GM21360 (cell line): Measurements from ENCODE around the gene SLC66A2.
"Not testable (repeated sequence)": the region's sequence is repeated elsewhere in the genome, so short reads cannot be mapped to it uniquely, and the experiment has no call there.

Experiments
- ATAC-seq: cut with Tn5 transposase; IDR thresholded peaks from one replicate; pipeline ENCODE4 v1.9.1; 2021; ENCODE audit warnings: mild to moderate bottlenecking, moderate library complexity; ENCODE audit not compliant: unreplicated experiment

The SLC66A2 gene

DNA sequence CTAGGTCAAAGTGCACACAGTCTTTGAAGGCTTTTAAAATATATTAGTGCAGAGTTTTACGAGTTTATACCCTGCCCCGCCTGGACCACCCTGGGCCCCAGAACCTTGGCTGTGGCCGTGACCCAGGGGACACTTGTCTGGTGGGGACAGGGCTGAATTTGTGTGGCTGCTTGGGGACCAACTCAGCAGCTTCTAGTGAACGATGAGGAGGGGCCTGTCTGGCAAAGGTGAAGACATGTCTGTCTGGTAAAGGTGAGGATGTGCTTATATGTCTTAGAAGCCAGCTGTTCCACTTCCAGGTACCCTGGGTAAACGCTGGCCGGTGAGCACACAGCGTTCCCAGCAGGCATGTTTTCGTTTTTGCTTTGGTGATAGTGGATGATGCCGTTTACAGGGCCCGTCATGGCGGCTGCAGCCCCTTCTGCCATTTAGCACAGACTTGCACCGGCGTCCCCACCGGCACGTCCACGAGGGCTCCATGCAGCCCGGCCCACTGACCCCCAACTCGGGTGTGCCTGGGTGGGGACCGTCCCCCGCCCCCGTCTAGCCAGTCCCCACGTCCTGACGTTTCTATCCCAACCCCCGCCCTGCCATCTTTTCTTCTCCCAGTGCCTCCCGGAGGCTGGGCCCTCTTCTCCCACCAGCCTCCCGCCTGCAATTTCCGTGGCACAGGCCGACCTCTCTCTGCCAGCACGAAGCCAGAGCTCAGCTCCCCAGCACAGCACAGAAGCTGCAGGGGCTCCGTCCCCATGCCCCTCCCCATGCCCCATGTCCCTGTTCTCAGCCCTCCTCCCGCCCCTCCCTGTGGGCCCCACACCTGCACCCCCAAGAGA, 67.8 kb downstream of the SLC66A2 start:
- no peak for ATAC-seq

DNA sequence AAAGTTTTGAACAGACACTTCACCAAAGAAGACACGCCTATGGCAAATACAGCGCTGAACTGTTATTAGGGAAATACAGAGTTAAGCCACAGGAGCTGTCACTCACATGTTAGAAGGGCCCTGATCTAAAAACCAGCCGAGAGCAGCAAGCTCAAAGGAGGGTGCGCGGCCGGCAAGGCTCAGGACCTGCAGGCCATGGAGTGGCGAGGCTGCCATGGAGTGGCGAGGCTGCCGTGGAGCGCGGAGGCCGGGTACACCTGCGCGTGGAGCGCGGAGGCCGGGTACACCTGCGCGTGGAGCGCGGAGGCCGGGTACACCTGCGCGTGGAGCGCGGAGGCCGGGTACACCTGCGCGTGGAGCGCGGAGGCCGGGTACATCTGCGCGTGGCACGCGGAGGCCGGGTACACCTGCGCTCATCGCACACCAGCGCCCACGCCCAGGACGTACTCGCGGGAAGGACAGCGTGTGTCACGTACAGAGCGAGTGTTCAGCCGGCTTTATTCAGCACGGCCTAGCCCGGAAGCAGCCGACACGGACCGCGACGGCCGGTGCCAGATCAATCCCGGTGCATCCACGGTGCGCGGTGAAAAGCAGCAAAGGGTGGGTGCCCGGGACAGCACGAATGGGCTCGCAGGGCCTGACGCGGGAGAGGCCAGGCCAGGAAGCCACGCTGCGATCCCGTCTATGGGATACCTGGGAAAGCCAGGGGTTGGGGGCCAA, 68.8 kb downstream of the SLC66A2 start:
- ATAC-seq: no peak

GRCh38 chr18:79881695-79882094, 69.8 kb downstream of the SLC66A2 start:
- no peak for ATAC-seq

GRCh38 chr18:79879566-79879965, 71.9 kb downstream of the SLC66A2 start:
- no peak for ATAC-seq

DNA sequence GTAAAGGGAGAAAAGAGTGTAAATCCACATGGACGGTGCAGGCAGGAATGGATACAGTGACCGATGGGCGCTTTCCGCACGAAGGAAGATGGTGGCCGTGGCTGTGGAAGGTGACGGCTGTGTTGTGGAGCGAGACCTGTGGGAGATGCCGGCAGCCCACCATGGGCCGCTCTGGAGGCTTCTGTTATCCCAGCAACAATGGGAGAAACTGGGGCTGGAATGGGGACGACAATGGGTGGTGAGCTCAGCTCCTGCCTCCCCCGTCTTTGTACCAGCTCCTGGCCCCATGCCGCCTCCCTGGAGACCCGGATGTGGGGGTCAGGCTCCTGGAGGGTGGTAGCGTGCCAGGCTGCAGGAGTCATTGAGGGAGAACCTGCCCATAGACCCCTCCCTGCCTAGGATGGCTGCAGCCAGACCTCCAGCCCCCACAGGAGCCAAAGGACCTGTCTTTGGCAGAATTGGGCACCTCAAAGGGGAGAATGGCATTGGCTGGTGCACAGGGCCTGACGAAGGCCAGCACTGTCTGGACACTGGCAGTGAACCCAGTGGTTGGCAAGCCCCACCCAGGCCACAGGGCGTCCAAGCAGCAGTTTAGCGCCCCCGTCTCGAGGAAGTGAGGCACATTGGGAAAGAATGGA, 72.6 kb downstream of the SLC66A2 start:
- no peak for ATAC-seq

GRCh38 chr18:79878246-79878645, 73.2 kb downstream of the SLC66A2 start:
- ATAC-seq: not testable (repeated sequence)

DNA sequence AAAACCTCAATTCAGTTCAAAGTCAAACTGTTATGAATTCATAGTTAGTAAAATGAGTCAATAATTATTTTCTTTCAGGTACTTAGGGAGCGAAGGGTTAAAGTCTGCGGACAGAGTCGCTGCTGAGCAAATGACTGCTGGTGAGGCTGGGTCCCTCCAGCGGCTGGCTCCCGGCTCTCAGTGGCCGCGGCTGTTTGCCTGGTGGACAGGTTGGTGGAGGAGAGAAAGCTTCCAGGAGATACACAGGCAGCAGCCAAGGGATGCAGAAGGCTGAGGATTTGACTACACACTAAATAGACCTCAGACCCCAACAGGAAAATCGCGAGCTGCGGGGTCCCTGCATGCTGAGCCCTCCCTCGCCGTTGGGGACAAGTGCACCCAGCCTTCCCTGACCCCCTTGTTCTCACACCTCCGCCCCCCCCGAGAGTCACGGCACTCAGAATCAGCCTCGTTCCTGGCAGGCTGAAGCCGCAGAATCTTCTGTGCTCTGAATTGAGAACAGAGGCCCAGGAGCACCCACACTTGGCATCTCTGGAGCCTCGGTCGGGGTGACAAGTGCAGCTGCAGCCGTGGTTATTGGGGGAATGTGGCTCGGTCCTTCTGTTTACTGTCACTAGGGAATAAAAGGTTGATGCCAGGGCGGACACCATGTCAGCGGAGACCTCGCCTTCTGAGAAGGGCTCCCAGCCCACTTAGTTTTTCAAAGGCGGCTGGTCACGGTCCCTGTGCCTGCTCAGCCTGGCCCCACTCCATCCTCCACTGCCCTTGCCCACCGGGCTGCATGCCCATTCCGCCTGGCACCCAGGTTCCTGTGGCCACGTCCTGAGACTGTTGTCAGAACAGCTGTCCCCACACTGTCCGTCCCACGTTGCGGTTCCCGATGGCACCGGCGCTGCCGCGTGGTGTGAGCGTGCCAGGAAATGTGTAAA, 74.0 kb downstream of the SLC66A2 start:
- no peak for ATAC-seq

DNA sequence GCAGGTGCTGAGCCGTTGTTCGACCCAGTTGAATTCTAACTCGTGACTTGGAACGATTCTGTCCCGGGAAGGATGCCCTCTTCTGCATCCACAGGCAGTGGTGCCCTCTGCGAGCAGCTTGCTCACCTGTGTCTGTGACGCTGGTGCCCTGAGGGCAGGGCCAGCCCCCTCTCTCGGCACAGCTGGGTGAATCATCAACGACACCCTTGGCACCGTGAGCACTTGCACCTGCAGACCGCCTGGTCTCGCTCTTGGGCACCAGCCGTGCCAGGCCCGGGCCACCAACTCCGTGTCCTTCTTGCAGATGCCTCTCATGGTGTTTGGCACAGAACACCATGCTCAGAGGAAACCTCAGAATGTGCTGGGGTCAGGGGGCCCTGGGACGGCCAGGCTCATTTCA, 75.0 kb downstream of the SLC66A2 start:
- no peak for ATAC-seq

DNA sequence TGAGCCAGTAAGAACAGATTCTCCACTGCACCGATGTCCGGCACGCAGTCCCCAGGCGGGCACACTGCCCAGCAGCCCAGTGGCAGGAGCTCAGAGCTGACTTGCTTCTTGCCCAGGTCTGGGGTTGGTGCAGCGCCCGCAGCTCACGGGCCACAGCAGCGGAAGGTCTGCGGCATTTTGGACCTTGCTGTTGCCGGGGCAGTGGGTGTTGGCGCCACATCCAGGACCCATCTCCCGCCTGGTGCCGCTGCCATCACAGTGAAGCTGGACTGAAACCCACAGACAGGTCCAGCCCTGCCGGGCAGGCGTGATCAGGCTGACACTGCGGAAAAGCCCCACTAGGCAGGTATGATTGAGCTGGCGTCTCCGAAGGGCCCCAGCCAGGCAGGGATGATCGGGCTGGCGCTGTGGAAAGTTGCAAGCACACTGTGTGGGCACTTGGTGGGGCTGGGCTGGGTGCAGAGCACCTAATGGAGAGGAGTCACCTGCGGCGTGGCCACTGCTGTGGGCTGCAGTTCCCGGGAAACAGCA, 75.5 kb downstream of the SLC66A2 start:
- ATAC-seq: no peak

DNA sequence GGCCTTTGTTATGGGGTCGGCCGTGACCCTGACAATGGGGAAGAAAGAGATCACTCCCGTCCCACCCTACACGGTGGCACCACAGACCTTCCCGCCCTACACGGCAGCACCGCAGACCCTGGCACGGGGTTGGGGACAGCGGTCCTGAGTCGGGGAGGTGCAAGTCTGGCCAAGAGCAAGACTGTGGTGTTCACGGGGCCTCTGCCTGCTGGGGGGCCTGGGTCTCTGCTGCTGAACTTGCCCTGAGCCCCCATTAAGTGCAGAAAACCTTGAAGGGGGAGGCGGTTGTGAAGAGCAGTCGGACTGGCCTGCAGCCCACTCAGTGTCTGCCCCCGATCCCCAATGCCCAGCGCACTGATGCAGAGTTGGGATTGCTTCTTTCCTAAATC, 75.9 kb downstream of the SLC66A2 start:
- ATAC-seq: no peak

- ATAC-seq: no peak
Measured at GRCh38 chr18:79874553-79875530, 76.6 kb downstream of the SLC66A2 start.

- ATAC-seq: no peak
Measured at GRCh38 chr18:79873449-79874110, 77.9 kb downstream of the SLC66A2 start.

DNA sequence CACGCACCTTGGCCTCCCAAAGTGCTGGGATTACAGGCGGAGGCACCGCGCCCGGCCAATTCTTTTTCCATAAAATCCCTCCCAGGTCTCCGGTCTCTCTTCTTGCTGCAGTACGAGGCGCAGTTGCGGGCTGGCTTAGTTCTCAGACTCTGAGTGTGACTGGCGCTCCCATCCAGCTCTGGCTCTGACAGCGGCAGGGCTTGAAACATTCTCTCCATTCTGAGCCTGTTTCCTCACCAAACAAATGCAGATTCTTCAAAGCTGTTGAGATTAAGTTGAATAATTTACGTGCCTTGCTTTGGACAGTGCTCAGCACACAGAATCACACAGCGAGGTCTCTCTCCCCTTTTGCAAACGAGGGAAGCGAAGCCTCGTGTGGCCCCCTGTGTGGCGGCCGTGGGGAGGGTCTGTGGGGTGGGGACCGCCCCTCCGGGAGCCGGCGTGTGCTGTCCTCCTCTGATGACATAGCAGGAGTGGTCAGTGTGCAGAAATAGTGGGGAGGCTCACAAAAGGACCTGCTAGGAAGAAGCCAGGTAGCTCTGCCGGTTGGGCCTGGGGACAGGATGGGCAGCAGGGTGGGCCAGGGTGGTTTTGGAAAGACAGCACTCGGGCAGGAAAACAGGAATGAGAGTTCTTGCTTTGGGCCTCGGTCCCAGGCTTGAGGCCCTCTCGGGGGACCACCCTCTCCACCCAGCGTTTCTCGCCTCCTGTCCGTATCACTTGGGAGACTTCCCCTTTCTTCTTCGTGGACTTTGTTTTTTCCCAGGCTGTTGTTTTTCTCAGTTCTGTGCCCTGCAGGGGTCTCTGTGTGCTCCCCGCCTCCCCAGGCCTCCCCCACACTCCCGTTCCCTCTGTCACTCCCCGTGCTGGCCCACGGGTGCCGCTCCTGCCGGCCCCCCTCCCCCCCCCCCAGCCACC, 78.7 kb downstream of the SLC66A2 start:
- ATAC-seq: no peak

GRCh38 chr18:79871481-79872091, 79.9 kb downstream of the SLC66A2 start:
- no peak for ATAC-seq

- no peak for ATAC-seq
Measured at GRCh38 chr18:79871026-79871390, 80.4 kb downstream of the SLC66A2 start.

GRCh38 chr18:79870301-79871025, 81.0 kb downstream of the SLC66A2 start:
- no peak for ATAC-seq
